D721Med (cell line): ENCODE data around the gene TMEM135.

ENCODE experiments used
- DNase-seq: peaks from one replicate; pipeline ENCODE4 v3.0.0; 2011; ENCODE audit warnings: low spot score; ENCODE audit not compliant: insufficient read length
- FAIRE-seq: peaks from 2 replicates; lab custom pipeline; 2011; peaks lifted over from hg19 to GRCh38; lab: Jason Lieb, UNC
- TF ChIP-seq, protein P1 (sequence below): IDR thresholded peaks from 2 replicates; pipeline ENCODE4 v1.5.1; 2012; ENCODE audit warnings: mild to moderate bottlenecking, control low read depth; ENCODE audit not compliant: insufficient read depth; ENCODE audit errors: missing control alignments

The TMEM135 gene

DNA sequence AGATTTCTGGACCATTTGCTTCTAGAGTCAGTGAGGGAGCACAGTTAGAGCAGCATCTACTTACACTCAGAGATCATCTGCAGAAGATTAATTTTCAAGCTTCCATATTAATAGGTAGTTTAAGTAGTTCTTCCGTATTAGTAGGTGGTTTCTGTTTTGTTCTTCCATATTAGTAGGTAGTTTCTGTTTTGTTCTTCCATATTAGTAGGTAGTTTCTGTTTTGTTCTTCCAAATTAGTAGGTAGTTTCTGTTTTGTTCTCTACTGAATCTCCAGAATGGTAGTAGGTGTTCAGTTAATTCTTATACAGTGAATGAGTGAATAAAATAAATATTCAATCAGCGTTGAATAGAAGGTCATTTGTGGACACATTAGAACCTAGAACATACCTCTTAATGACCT lies 175.7 kb downstream of the TMEM135 start:
- TF ChIP-seq, protein P1, sequence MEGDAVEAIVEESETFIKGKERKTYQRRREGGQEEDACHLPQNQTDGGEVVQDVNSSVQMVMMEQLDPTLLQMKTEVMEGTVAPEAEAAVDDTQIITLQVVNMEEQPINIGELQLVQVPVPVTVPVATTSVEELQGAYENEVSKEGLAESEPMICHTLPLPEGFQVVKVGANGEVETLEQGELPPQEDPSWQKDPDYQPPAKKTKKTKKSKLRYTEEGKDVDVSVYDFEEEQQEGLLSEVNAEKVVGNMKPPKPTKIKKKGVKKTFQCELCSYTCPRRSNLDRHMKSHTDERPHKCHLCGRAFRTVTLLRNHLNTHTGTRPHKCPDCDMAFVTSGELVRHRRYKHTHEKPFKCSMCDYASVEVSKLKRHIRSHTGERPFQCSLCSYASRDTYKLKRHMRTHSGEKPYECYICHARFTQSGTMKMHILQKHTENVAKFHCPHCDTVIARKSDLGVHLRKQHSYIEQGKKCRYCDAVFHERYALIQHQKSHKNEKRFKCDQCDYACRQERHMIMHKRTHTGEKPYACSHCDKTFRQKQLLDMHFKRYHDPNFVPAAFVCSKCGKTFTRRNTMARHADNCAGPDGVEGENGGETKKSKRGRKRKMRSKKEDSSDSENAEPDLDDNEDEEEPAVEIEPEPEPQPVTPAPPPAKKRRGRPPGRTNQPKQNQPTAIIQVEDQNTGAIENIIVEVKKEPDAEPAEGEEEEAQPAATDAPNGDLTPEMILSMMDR: no peak
- no peak for DNase-seq
- FAIRE-seq: no peak

DNA sequence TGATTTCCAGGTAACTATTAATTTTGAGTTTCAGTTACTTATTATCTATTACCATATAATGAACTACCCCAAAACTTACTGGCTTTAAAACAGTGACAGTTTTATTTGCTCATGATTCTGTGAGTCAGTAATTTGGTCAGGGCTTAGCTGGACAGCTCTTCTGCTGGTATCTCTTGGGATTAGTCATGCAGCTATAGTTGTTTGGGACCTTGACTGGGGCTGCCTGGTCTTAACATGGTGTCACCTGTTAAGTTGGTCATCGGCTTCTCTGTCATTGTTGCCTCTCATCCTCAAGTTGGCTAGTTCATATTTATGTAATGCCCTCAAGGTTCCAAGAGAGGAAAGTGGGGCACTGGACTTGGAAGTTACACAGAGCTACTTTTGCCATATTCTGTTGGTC lies 177.5 kb downstream of the TMEM135 start:
- DNase-seq (no peak), FAIRE-seq (no peak)
- TF ChIP-seq, protein P1: no peak

- DNase-seq: no peak
- TF ChIP-seq, protein P1: no peak
- peak; percentile 16 for FAIRE-seq
Measured at GRCh38 chr11:87219266-87219665, 181.5 kb downstream of the TMEM135 start.

DNA sequence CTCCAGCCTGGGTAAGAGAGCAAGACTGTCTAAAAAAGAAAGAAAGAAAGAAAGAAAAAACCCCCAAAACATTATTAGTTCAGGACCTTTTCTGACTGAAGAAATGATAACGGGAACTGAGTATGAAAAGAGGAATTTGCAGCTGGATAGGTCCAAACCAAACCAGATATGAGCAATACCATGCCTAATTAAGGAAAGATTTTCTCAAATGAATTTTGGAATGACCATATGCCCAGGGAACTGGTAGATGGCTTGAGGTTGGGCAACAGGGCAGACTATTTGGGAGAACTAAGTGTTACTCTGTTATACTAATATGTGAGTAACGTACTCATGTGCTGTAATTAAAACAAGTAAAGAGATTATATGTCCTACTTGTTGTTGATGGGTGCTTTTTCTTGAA lies 186.1 kb downstream of the TMEM135 start:
- TF ChIP-seq, protein P1: no peak
- no peak for FAIRE-seq
- no peak for DNase-seq

DNA sequence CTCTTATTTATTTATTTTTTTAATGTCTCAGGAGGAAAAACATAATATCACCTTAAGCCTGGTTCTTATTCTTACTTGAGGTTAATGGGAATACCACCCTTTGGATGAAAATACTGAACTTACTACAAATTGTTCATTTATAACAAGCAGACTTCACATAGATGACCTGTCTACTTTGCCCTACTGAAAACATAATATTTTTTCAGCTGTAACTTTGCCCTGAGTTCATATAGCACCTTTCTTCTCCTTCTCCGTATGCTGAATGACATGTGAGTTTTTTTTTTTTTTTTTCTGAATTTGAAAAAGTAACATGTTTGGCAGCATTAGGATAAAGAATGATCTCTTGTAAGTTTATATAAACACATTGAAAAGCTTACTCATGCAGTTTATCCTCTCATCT lies 186.8 kb downstream of the TMEM135 start:
- TF ChIP-seq, protein P1: no peak
- FAIRE-seq: no peak

GRCh38 chr11:87228820-87229219 lies 191.1 kb downstream of the TMEM135 start:
- DNase-seq (no peak), FAIRE-seq (no peak)
- TF ChIP-seq, protein P1: no peak

More for the DNA sequence above, 186.8 kb downstream of the TMEM135 start:
- DNase-seq: no peak

DNA sequence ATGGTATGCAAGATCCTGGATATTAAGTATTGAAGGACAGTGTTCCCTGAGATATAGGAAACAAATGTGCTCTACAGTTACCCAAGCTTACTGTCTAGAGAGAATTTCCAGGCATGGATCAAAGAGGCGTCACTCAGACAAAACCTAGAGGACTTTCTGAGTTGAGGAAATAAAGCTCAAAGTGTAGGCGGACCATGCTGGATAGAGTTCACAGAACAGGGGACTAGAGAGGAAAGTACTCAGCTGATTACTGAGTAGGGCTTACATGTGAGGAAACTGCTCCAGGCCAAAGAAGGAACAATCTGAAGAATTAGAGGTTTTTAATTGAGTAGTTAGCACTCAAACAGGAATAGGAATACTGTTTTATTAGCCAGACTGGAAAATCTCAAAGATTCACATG lies 193.3 kb downstream of the TMEM135 start:
- no peak for DNase-seq
- no peak for FAIRE-seq
- TF ChIP-seq, protein P1: no peak
